HG02571 (cell line): ENCODE results near the gene NXPH4.

Source experiments
- ATAC-seq: cut with Tn5 transposase; IDR thresholded peaks from one replicate; pipeline ENCODE4 v1.9.1; 2021; ENCODE audit warnings: mild to moderate bottlenecking, moderate library complexity; ENCODE audit not compliant: unreplicated experiment

NXPH4 gene

GRCh38 chr12:57182918-57183575 is 33.5 kb upstream of the NXPH4 start:
- peak; percentile 83 for ATAC-seq

DNA sequence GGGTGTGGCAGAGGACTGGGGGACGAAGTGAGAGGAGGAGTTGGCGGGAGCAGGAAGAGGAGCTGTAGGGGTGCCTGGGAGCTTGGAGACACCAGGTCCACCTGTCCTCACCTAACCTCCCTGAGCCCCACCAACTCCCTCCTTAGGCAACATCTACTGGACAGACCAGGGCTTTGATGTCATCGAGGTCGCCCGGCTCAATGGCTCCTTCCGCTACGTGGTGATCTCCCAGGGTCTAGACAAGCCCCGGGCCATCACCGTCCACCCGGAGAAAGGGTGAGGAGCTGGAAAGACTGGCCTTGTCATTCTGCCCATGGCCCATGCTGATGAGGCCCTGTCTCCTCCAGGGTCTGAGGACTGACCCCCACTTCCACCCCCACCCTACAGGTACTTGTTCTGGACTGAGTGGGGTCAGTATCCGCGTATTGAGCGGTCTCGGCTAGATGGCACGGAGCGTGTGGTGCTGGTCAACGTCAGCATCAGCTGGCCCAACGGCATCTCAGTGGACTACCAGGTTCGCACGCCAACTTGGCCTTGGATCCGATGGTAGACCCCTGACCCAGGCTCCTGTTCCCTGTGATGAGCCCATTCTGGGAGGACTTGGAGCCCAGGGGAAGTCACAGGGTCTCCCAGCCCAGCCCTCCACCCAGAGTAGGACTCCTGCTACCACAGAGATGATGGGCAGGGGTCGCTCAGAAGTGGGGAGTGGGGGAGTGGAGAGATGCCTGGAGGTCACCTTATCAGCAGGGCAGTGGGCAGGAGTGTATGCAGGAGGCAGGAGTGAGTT is 32.5 kb upstream of the NXPH4 start:
- ATAC-seq, result no peak

DNA sequence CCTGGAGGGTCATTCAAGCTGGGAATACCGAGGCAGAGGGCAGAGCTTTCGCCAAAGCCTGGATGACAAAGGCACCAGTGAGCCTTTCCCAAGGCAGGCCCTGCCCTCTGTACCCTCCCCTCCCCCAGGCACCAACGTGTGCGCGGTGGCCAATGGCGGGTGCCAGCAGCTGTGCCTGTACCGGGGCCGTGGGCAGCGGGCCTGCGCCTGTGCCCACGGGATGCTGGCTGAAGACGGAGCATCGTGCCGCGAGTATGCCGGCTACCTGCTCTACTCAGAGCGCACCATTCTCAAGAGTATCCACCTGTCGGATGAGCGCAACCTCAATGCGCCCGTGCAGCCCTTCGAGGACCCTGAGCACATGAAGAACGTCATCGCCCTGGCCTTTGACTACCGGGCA is 31.2 kb upstream of the NXPH4 start:
- ATAC-seq, result no peak

DNA sequence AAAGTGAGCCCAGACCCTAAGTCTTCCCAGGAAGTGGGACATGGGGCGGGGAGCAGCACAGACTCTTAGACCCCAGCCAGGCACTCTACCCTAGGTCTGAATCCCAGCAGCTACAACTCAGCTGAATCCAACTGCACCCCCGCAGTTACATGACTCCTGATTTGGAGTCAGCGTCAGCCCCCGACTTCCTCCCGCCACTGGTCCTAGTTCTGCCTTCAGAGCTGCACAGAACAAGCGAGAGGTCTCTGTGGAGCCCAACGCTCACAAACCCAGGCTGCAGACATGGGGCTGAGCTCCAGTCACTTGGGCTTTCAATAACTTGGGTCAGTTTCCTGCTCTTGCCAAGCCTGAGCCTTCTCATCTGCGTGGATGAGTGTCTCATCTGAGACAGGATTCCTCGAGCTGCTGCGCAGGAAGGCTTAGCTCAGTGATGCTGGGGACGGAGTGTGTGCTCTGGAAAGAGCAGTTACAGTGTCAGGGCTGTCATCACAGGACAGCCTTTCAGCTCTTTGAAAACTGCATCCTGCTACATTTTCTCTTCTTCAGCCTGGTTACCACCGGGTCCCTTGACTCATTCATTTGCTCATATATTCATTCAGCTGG is 30.6 kb upstream of the NXPH4 start:
- no peak for ATAC-seq

DNA sequence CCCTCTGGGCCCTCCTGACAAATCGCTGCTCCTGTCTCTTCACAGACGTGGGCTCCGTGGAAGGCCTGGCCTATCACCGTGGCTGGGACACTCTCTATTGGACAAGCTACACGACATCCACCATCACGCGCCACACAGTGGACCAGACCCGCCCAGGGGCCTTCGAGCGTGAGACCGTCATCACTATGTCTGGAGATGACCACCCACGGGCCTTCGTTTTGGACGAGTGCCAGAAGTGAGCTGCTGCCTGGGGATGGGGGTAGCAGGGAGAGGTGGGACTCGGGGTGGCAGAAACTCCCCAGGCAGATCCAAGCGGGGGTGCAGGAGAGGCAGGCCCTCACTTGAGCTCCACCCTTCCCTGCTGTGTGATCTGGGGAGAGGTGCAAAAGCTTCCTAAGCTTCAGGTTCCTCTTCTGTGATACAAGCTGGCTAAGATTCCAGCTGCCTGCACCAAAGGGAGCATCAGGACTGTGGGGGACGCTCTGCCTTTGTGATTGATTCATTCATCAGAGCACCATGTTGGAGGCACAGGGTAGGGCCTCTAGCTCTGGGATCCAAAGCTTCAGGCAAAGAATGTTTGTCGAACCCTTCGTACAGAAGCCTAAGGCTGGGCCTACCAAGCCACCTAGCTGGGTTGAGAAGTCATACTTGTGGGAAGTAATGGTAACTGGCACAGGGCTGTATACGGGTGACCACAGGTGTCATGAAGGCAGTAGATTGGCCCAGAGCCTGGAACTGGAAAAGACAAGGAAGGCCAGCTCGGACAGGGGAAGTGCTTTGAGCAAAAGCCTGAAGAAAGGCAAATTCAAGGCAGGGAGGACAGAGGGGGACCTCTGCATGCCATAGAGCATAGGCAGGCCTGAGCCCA is 29.1 kb upstream of the NXPH4 start:
- no peak for ATAC-seq

DNA sequence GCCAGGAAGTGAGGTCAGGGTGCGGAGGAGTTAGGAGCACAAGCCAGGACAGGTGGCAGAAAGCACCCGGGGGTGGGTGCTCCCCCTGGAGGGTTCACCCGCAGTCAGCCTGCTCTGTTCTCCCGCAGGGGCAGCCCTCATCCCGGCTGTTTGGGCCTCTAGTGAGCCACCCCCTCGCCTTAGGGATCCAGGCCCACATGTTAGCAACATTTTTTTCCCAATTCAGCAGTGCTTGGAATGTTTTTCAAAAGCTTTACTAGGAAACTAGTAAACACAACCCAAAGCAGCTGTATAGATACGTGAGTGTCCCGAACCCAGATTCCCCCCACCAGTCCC is 28.5 kb upstream of the NXPH4 start:
- no peak for ATAC-seq

DNA sequence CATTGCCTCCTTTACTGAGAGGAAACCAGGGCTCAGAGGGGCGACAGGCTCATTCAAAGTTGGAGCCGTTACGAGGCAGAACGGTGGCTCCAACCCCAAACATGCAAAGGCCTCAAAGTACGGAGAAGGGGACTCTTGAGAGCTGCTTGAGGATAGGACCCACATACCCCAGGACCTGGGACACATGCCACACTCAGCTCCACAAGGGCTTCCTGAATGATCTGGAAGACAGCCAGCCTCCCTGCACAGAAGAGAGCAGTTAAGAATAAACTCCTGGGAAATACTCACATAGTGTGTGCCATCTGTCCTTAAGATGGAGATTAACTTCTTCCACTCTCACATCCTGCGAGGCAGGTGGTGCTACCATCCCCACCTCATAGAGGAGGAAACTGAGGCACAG is 26.6 kb upstream of the NXPH4 start:
- no peak for ATAC-seq

DNA sequence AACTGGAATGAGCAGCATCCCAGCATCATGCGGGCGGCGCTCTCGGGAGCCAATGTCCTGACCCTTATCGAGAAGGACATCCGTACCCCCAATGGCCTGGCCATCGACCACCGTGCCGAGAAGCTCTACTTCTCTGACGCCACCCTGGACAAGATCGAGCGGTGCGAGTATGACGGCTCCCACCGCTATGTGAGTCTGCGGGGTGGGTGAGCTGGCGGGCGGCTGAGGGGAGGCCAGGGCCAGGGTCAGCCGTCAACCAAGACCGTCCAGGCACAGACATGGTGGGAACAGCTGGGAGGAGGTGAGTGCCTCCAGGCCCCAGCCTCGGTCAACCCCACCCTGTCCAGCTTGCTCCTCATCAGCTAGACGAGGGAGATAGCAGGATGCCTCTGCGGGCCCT is 25.8 kb upstream of the NXPH4 start:
- no peak for ATAC-seq

DNA sequence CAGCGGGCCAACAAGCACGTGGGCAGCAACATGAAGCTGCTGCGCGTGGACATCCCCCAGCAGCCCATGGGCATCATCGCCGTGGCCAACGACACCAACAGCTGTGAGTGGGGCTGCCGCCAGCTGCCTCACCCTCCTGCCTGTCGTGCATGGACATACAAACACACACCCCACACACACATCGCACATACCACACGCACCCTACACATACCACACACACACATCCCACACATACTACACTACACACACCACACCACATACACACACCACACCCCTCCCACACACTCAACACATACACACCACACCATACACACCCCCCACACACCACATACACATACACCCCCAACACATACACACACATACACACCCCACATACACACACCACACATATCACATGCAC is 25.2 kb upstream of the NXPH4 start:
- ATAC-seq, result no peak

DNA sequence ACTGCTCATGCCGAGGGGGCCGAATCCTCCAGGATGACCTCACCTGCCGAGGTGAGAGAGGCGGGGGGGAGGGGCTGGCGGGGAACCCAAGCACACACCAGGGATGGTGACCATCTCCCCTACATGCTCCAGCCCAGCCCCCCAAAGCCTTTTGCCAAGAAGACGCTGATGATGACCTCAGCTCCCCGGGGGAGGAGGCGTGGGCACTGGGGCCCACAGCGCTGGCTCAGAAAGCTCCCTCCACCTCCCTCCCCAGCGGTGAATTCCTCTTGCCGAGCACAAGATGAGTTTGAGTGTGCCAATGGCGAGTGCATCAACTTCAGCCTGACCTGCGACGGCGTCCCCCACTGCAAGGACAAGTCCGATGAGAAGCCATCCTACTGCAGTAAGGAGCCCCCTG is 23.7 kb upstream of the NXPH4 start:
- no peak for ATAC-seq

DNA sequence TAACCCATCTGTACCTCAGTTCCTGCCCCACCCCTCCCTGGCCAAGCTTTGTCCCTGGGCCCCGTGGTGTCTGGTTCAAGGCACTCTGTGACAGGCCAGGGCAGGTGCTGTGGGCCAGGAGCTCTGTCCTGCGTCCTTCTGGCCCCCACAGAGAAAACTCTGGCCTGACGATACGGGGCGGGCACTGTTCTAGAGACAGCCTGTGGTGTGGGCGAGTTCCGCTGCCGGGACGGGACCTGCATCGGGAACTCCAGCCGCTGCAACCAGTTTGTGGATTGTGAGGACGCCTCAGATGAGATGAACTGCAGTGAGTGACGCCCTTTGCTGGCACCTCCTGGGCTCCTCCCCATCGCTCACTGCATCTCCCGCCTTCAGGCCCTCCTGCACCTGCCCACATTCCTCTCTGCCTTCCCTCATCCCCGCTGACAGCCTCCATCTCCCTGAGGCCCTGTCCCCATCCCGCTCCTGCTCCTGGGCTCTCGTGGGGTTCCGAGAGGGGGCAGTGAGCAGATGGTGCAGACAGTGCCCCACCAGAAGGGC is 22.8 kb upstream of the NXPH4 start:
- no peak for ATAC-seq

- ATAC-seq, result no peak
These were observed 22.3 kb upstream of the NXPH4 start for GRCh38 chr12:57194253-57194652.

GRCh38 chr12:57195186-57195585 is 21.4 kb upstream of the NXPH4 start:
- no peak for ATAC-seq

- ATAC-seq, result no peak
These were observed 20.8 kb upstream of the NXPH4 start for GRCh38 chr12:57195611-57196371.

DNA sequence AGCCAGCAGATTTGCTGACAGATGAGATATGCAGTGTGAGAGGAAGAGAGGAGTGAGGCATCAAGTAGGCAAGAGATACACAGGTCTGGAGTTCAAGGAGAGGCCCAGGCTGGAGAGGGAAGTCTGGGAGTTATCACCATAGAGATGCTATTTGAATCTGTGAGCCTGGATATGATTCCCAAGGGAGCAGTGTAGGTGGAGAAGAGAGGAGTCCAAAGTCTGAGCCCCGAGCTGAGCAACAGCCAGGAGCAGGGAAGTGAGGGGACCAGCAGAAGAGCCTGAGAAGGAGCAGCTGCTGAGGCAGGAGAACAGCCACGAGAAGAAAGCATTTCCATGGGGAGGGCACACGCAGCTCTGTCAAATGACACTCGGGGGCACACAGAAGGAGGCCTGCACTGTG is 20.2 kb upstream of the NXPH4 start:
- no peak for ATAC-seq

DNA sequence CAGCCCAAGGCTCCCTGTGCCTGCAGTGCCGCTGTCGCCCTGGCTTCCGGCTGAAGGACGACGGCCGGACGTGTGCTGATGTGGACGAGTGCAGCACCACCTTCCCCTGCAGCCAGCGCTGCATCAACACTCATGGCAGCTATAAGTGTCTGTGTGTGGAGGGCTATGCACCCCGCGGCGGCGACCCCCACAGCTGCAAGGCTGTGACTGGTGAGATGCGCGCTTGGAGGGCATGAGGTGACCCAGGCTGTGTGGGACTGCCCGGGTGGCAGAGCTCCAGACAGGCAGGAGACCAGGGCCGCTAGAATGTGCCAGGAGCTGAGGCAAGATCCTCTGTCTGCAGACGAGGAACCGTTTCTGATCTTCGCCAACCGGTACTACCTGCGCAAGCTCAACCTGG is 19.6 kb upstream of the NXPH4 start:
- no peak for ATAC-seq

DNA sequence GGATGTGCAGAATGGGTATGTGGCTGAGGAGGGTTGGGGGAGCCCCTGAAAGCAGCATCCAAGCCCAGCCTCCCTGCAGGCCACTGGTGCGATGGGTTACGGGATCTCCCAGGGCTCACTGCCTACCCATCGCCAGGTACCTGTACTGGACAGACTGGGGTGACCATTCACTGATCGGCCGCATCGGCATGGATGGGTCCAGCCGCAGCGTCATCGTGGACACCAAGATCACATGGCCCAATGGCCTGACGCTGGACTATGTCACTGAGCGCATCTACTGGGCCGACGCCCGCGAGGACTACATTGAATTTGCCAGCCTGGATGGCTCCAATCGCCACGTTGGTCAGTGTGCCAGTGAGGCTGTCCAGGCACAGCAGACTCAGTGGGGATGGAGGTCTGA is 18.3 kb upstream of the NXPH4 start:
- ATAC-seq, result no peak

- ATAC-seq, result no peak
These were observed 17.4 kb upstream of the NXPH4 start for GRCh38 chr12:57199191-57199590.

GRCh38 chr12:57200497-57200896 is 16.1 kb upstream of the NXPH4 start:
- no peak for ATAC-seq

- no peak for ATAC-seq
These were observed 15.4 kb upstream of the NXPH4 start for GRCh38 chr12:57201219-57201618.
